RPMI7951 (cell line): Measurements from ENCODE around the gene SPRR2B. TPM values are rescaled to one million over a fixed set of nuclear protein-coding genes. Genes with fewer than 3 reads are reported as not detected.
"Not testable (repeated sequence)": the region's sequence is repeated elsewhere in the genome, so short reads cannot be mapped to it uniquely, and the experiment has no call there.

Source experiments
- DNase-seq: peaks from one replicate; pipeline ENCODE4 v3.0.0-alpha.2; 2012; ENCODE audit warnings: low read depth
- total RNA-seq: library from RNA; depleted of rRNA; stranded (reverse); fragments of >200 nt; shearing (Covaris generic); gene quantifications from 2 replicates; pipeline ENCODE4 v1.2.3, GENCODE V29; 2014; rRNA removed

SPRR2B gene
- total RNA-seq, result not detected in 2 replicates

- no peak for DNase-seq
Measured at GRCh38 chr1:153071511-153071910, at the start of gene SPRR2B. Gene SPRR2B, minus strand, starts transcription at chr1:153071611. Its CDS starts 772 bp downstream, at chr1:153070839.

- DNase-seq, result no peak
Measured at GRCh38 chr1:153120945-153121344, 49.5 kb upstream of the SPRR2B start.

- DNase-seq, result no peak
Measured at GRCh38 chr1:153119491-153119971, 48.1 kb upstream of the SPRR2B start.

- not testable (repeated sequence) for DNase-seq
Measured at GRCh38 chr1:153115264-153115663, 43.9 kb upstream of the SPRR2B start.

GRCh38 chr1:153113416-153113815 lies 42.0 kb upstream of the SPRR2B start, which contains the start of gene SPRR2F:
Gene SPRR2F, minus strand, starts transcription at chr1:153113516. Its CDS starts 783 bp downstream, at chr1:153112733.
- DNase-seq, result no peak

GRCh38 chr1:153112454-153112853 lies 41.0 kb upstream of the SPRR2B start:
- not testable (repeated sequence) for DNase-seq

GRCh38 chr1:153100245-153100644 lies 28.8 kb upstream of the SPRR2B start:
- DNase-seq, result peak; percentile 46

GRCh38 chr1:153099461-153100045 lies 28.1 kb upstream of the SPRR2B start:
- DNase-seq, result no peak

- no peak for DNase-seq
Measured at GRCh38 chr1:153095764-153096163, 24.4 kb upstream of the SPRR2B start.

GRCh38 chr1:153094426-153094825 lies 23.0 kb upstream of the SPRR2B start, which contains the start of gene SPRR2E:
Gene SPRR2E, minus strand, starts transcription at chr1:153094526. Its CDS starts 775 bp downstream, at chr1:153093751.
- DNase-seq, result no peak

GRCh38 chr1:153087652-153088051 lies 16.2 kb upstream of the SPRR2B start:
- no peak for DNase-seq

GRCh38 chr1:153081736-153082135 lies 10.3 kb upstream of the SPRR2B start:
- DNase-seq, result peak; percentile 36

GRCh38 chr1:153072806-153073726 lies 1.7 kb upstream of the SPRR2B start:
- no peak for DNase-seq

- no peak for DNase-seq
Measured at GRCh38 chr1:153070243-153070642, 1.2 kb downstream of the SPRR2B start.

- DNase-seq, result peak; percentile 1
Measured at GRCh38 chr1:153058826-153059784, 12.3 kb downstream of the SPRR2B start.

GRCh38 chr1:153058154-153058553 lies 13.3 kb downstream of the SPRR2B start:
- no peak for DNase-seq

- no peak for DNase-seq
Measured at GRCh38 chr1:153057375-153057774, 14.0 kb downstream of the SPRR2B start, which contains the start of gene SPRR2A. Gene SPRR2A, minus strand, starts transcription at chr1:153057512. Its CDS starts 777 bp downstream, at chr1:153056735.

GRCh38 chr1:153056111-153056510 lies 15.3 kb downstream of the SPRR2B start:
- not testable (repeated sequence) for DNase-seq

- DNase-seq, result no peak
Measured at GRCh38 chr1:153049211-153049610, 22.2 kb downstream of the SPRR2B start.

GRCh38 chr1:153040950-153041631 lies 30.3 kb downstream of the SPRR2B start, which contains the start of gene SPRR2D:
Gene SPRR2D, minus strand, starts transcription at chr1:153041120. Its CDS starts 774 bp downstream, at chr1:153040346.
- no peak for DNase-seq
